OCI-LY1 (cell line): ENCODE data around the gene ISG20.

Experiments used
- H2AFZ ChIP-seq: fragments of 200-600 bp; sonication (generic), shearing (Covaris generic); 2 replicates; pipeline ENCODE4 v1.6.0; 2014; ENCODE audit warnings: antibody characterized with exemption, mild to moderate bottlenecking, low read length
- H3F3A ChIP-seq: fragments of 200-600 bp; sonication (generic), shearing (Covaris generic); 2 replicates; pipeline ENCODE4 v1.6.0; 2014; ENCODE audit warnings: mild to moderate bottlenecking, antibody characterized with exemption, low read length, moderate library complexity; ENCODE audit not compliant: insufficient read depth
- H3K27ac ChIP-seq: fragments of 200-600 bp; sonication (generic); 2 replicates; pipeline ENCODE4 v1.5.1; 2014; ENCODE audit warnings: low read length, mixed run types, mild to moderate bottlenecking, low read depth; ENCODE audit not compliant: poor library complexity, severe bottlenecking
- H3K27me3 ChIP-seq: fragments of 200-600 bp; sonication (generic); 2 replicates; pipeline ENCODE4 v1.6.0; 2014; ENCODE audit warnings: antibody characterized with exemption, mild to moderate bottlenecking, low read length, moderate library complexity; ENCODE audit not compliant: insufficient read depth
- H3K36me3 ChIP-seq: fragments of 200-600 bp; sonication (generic); 2 replicates; pipeline ENCODE4 v1.6.1; 2014; ENCODE audit warnings: mild to moderate bottlenecking, antibody characterized with exemption, low read length, moderate library complexity, mixed read lengths; ENCODE audit not compliant: insufficient read depth
- H3K4me1 ChIP-seq: fragments of 200-600 bp; sonication (generic); 2 replicates; pipeline ENCODE4 v1.5.1; 2014; ENCODE audit warnings: mild to moderate bottlenecking, low read length, moderate library complexity; ENCODE audit not compliant: insufficient read depth, severe bottlenecking
- H3K4me2 ChIP-seq: fragments of 200-600 bp; sonication (generic), shearing (Covaris generic); 2 replicates; pipeline ENCODE4 v1.6.1; 2014; ENCODE audit warnings: low read length
- H3K4me3 ChIP-seq: fragments of 200-600 bp; sonication (generic); 2 replicates; pipeline ENCODE4 v1.5.1; 2014; ENCODE audit warnings: low read length, low read depth, mild to moderate bottlenecking, mixed read lengths; ENCODE audit not compliant: poor library complexity, severe bottlenecking
- H3K79me2 ChIP-seq: fragments of 200-600 bp; shearing (Covaris generic); 2 replicates; pipeline ENCODE4 v1.6.1; 2016; ENCODE audit warnings: mixed run types, low read length, mixed read lengths; ENCODE audit not compliant: insufficient read depth
- H3K9ac ChIP-seq: fragments of 200-600 bp; sonication (generic), shearing (Covaris generic); 2 replicates; pipeline ENCODE4 v1.6.1; 2014; ENCODE audit warnings: mild to moderate bottlenecking, low read length, mixed read lengths
- H3K9me2 ChIP-seq: fragments of 200-600 bp; sonication (generic), shearing (Covaris generic); 2 replicates; pipeline ENCODE4 v1.6.1; 2014; ENCODE audit warnings: low read depth, mild to moderate bottlenecking, low read length, mixed read lengths
- H3K9me3 ChIP-seq: fragments of 200-600 bp; shearing (Covaris generic); 2 replicates; pipeline ENCODE4 v1.6.1; 2014; ENCODE audit warnings: low read length, mixed read lengths
- H4K20me1 ChIP-seq: fragments of 200-600 bp; sonication (generic), shearing (Covaris generic); 2 replicates; pipeline ENCODE4 v1.6.0; 2016; ENCODE audit warnings: mild to moderate bottlenecking, low read length; ENCODE audit not compliant: insufficient read depth
- CTCF ChIP-seq: fragments of 200-600 bp; sonication (generic), shearing (Covaris generic); IDR thresholded peaks from 2 replicates; pipeline ENCODE4 v1.5.1; 2017; ENCODE audit warnings: mild to moderate bottlenecking, antibody characterized with exemption, low read length, moderate library complexity, mixed read lengths
- EZH2 ChIP-seq: fragments of 200-600 bp; sonication (generic), shearing (Covaris generic); IDR thresholded peaks from 2 replicates; pipeline ENCODE4 v1.8.0; 2017; ENCODE audit warnings: borderline replicate concordance, mixed run types, mild to moderate bottlenecking, antibody characterized with exemption, low read length, moderate library complexity, mixed read lengths

ISG20 gene

GRCh38 chr15:88663141-88663621 lies 24.4 kb downstream of the ISG20 start:
- TF ChIP-seq EZH2 = no peak
- no peak for TF ChIP-seq CTCF
- Histone ChIP-seq H3K9me3 (no peaks in the 10 kb centered on the region), H3K4me3 (no peak overlapping the region), H3K36me3 (no peaks in the 10 kb centered on the region), H3K27me3 (no peaks in the 10 kb centered on the region), H3K9ac (no peak overlapping the region), H4K20me1 (no peaks in the 10 kb centered on the region), H3K27ac (no peak overlapping the region), H3K79me2 (no peaks in the 10 kb centered on the region), H3F3A (no peaks in the 10 kb centered on the region), H3K9me2 (no peaks in the 10 kb centered on the region), H2AFZ (no peak overlapping the region), H3K4me1 (no peaks in the 10 kb centered on the region), H3K4me2 (no peak overlapping the region)

DNA sequence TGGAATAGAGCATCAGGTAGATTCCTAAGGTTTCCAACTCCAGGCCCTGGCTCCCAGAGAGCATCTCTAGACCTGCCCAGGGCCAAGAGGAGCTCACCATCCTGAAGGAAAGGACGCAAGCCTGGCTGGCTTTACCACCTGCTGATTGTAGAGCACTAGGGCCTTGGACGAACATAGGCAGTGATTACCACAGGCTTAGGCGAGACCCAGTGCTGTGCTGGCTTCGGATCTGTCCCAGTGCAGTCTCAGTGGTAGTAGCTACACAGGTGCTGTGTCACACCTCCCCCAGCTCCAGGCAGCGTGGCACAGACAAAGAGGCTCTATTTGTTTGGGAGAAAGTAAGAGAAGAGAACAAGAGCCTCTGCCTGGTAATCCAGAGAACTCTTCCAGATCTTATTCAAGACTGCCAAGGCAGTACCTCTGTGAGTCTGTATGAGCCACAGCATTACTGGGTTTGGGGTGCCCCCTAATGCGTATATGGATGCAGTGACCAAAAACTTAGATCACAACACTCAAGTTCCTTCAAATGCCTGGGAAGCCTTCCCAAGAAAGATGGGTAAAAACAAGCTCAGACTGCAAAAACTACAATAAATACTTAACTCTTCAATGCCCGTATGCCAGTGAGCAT lies 25.4 kb downstream of the ISG20 start:
- TF ChIP-seq CTCF = peak; percentile 58
- TF ChIP-seq EZH2 = no peak
- H3K4me3 ChIP-seq = no peak overlapping the region

DNA sequence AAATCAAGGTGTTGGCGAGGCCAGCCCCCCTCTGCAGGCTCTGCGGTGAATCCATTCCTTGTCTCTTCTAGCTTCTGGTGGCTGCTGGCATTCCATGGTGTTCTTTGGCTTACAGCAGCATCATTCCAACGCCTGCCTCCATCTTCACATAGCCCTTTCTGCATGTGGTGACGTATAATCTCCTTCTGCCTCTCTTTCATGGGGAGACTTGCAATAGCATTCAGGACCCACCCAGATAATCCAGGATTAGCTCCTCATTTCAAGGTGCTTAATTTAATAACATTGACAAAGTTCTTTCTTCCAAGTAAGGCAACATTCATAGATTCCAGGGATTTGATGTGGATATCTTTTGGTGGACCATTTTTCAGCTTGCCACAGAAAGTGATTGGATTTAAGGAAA lies 35.8 kb downstream of the ISG20 start:
- no peaks in the 10 kb centered on the region for H3K36me3 ChIP-seq
- no peaks in the 10 kb centered on the region for H3K9me3 ChIP-seq
- no peaks in the 10 kb centered on the region for H3K79me2 ChIP-seq
- no peaks in the 10 kb centered on the region for H3K9me2 ChIP-seq
- no peak for TF ChIP-seq CTCF
- no peak for TF ChIP-seq EZH2
- no peak overlapping the region for H3K27ac ChIP-seq
- H4K20me1 ChIP-seq = no peaks in the 10 kb centered on the region
- H3K9ac ChIP-seq = no peak overlapping the region
- H3K4me2 ChIP-seq = no peak overlapping the region
- H2AFZ ChIP-seq = no peak overlapping the region
- H3K4me3 ChIP-seq = no peak overlapping the region
- no peaks in the 10 kb centered on the region for H3K27me3 ChIP-seq
- no peaks in the 10 kb centered on the region for H3F3A ChIP-seq
- H3K4me1 ChIP-seq = no peaks in the 10 kb centered on the region

More for the DNA sequence above, 25.4 kb downstream of the ISG20 start:
- no peak overlapping the region for H3K27ac ChIP-seq
- H3K9me3 ChIP-seq = no peaks in the 10 kb centered on the region
- H3K27me3 ChIP-seq = no peaks in the 10 kb centered on the region
- no peaks in the 10 kb centered on the region for H3K4me1 ChIP-seq
- H2AFZ ChIP-seq = no peak overlapping the region
- no peak overlapping the region for H3K9ac ChIP-seq
- no peaks in the 10 kb centered on the region for H4K20me1 ChIP-seq
- no peak overlapping the region for H3K4me2 ChIP-seq
- no peaks in the 10 kb centered on the region for H3K79me2 ChIP-seq
- no peaks in the 10 kb centered on the region for H3K36me3 ChIP-seq
- H3K9me2 ChIP-seq = no peaks in the 10 kb centered on the region
- H3F3A ChIP-seq = no peaks in the 10 kb centered on the region
